Measurements from ENCODE around the gene CLTA. TPM values are rescaled to one million over a fixed set of nuclear protein-coding genes. Genes with fewer than 3 reads are reported as not detected.

CLTA gene
- total RNA-seq, 1 donor from 2014 or later = 173 TPM

- Mint-ChIP-seq H3K36me3 (no peaks in the 10 kb centered on the region), H3K27ac (peak overlapping the region; percentile 67), H3K4me3 (peak overlapping the region; percentile 42), H3K4me1 (peaks cover 46% of the 10 kb centered on the region), H3K9me3 (no peaks in the 10 kb centered on the region), H3K27me3 (ENCODE audit: low read depth) (no peaks in the 10 kb centered on the region)
- no peak for DNase-seq (ENCODE audit: low spot score in 2 of 2, unreplicated experiment in 2 of 2)
- TF ChIP-seq CTCF (IDR thresholded peaks at IDR 0.05; ENCODE audit: unreplicated experiment) = no peak
These were observed 24.9 kb upstream of the CLTA start for GRCh38 chr9:36165826-36166167.

- Mint-ChIP-seq H3K4me1 (peaks cover 41% of the 10 kb centered on the region), H3K4me3 (peak overlapping the region; percentile 58), H3K9me3 (no peaks in the 10 kb centered on the region), H3K27ac (no peak overlapping the region), H3K36me3 (no peaks in the 10 kb centered on the region), H3K27me3 (ENCODE audit: low read depth) (no peaks in the 10 kb centered on the region)
- DNase-seq (ENCODE audit: low spot score in 2 of 2, unreplicated experiment in 2 of 2) = peak; percentile 73 to 89
- TF ChIP-seq CTCF (IDR thresholded peaks at IDR 0.05; ENCODE audit: unreplicated experiment) = peak; percentile 84
These were observed 24.4 kb upstream of the CLTA start for GRCh38 chr9:36166168-36166927.

- peaks cover 16% of the 10 kb centered on the region for H3K4me1 Mint-ChIP-seq
- no peak for TF ChIP-seq CTCF (IDR thresholded peaks at IDR 0.05; ENCODE audit: unreplicated experiment)
- H3K27me3 Mint-ChIP-seq (ENCODE audit: low read depth) = no peaks in the 10 kb centered on the region
- H3K36me3 Mint-ChIP-seq = no peaks in the 10 kb centered on the region
- H3K27ac Mint-ChIP-seq = no peak within 1 kb of the TSS
- no peak within 1 kb of the TSS for H3K4me3 Mint-ChIP-seq
- no peaks in the 10 kb centered on the region for H3K9me3 Mint-ChIP-seq
- no peak for DNase-seq (ENCODE audit: low spot score in 2 of 2, unreplicated experiment in 2 of 2)
These were observed 21.6 kb upstream of the CLTA start, which contains the start of gene CCIN for GRCh38 chr9:36169166-36169565. Gene CCIN (plus strand): TSS chr9:36169388. CDS start chr9:36169503, 115 bp downstream.

DNA sequence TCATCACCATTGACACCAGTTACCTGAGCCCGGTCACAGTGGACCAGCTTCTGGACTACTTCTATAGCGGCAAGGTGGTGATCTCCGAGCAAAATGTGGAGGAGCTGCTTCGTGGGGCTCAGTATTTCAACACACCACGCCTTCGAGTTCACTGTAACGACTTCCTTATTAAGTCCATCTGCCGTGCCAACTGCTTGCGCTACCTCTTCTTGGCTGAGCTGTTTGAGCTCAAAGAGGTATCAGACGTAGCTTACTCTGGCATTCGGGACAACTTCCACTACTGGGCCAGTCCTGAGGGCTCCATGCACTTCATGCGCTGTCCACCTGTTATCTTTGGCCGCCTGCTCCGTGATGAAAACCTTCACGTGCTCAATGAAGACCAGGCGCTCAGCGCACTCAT, 21.0 kb upstream of the CLTA start:
- no peak for DNase-seq (ENCODE audit: low spot score in 2 of 2, unreplicated experiment in 2 of 2)
- Mint-ChIP-seq H3K27me3 (ENCODE audit: low read depth) (no peaks in the 10 kb centered on the region), H3K4me3 (no peak overlapping the region), H3K27ac (no peak overlapping the region), H3K9me3 (no peaks in the 10 kb centered on the region), H3K36me3 (no peaks in the 10 kb centered on the region), H3K4me1 (peaks cover 13% of the 10 kb centered on the region)
- no peak for TF ChIP-seq CTCF (IDR thresholded peaks at IDR 0.05; ENCODE audit: unreplicated experiment)

DNA sequence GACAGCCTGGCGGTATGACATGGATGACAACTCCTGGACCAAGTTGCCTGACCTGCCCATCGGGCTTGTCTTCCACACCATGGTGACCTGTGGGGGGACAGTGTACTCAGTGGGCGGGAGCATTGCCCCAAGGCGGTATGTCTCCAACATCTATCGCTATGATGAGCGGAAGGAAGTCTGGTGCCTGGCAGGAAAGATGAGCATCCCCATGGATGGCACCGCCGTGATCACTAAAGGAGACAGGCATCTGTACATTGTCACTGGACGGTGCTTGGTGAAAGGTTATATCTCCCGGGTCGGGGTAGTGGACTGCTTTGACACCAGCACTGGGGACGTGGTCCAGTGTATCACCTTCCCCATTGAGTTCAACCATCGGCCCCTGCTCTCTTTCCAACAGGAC, 20.2 kb upstream of the CLTA start:
- Mint-ChIP-seq H3K4me3 (no peak overlapping the region), H3K27ac (no peak overlapping the region), H3K27me3 (ENCODE audit: low read depth) (no peaks in the 10 kb centered on the region), H3K9me3 (no peaks in the 10 kb centered on the region), H3K4me1 (peaks cover 9% of the 10 kb centered on the region), H3K36me3 (no peaks in the 10 kb centered on the region)
- no peak for DNase-seq (ENCODE audit: low spot score in 2 of 2, unreplicated experiment in 2 of 2)
- TF ChIP-seq CTCF (IDR thresholded peaks at IDR 0.05; ENCODE audit: unreplicated experiment) = no peak
